GM04504 (cell line): ENCODE results near the gene TEX22.

Experiments used
- DNase-seq: peaks from one replicate; pipeline ENCODE4 v3.0.0-alpha.2; 2012; ENCODE audit warnings: low read depth

Gene TEX22

GRCh38 chr14:105439710-105440553, 41.6 kb downstream of the TEX22 start:
- DNase-seq, result no peak

- no peak for DNase-seq
Measured at GRCh38 chr14:105440554-105440900, 42.2 kb downstream of the TEX22 start.

GRCh38 chr14:105440992-105441391, 42.7 kb downstream of the TEX22 start:
- no peak for DNase-seq

GRCh38 chr14:105442125-105442524, 43.8 kb downstream of the TEX22 start:
- DNase-seq, result no peak

- no peak for DNase-seq
Measured at GRCh38 chr14:105442834-105443233, 44.5 kb downstream of the TEX22 start.

GRCh38 chr14:105444859-105445258, 46.5 kb downstream of the TEX22 start:
- no peak for DNase-seq

GRCh38 chr14:105445290-105445689, 47.0 kb downstream of the TEX22 start:
- no peak for DNase-seq

GRCh38 chr14:105445901-105446845, 47.8 kb downstream of the TEX22 start:
- no peak for DNase-seq

GRCh38 chr14:105446971-105447370, 48.6 kb downstream of the TEX22 start:
- no peak for DNase-seq

GRCh38 chr14:105447651-105448640, 49.6 kb downstream of the TEX22 start:
- no peak for DNase-seq

- peak; percentile 29 for DNase-seq
Measured at GRCh38 chr14:105448706-105449111, 50.4 kb downstream of the TEX22 start.

GRCh38 chr14:105449276-105450122, 51.2 kb downstream of the TEX22 start:
- DNase-seq, result no peak

GRCh38 chr14:105450123-105450505, 51.8 kb downstream of the TEX22 start:
- DNase-seq, result no peak

- DNase-seq, result no peak
Measured at GRCh38 chr14:105450864-105451720, 52.8 kb downstream of the TEX22 start.

GRCh38 chr14:105452963-105453362, 54.6 kb downstream of the TEX22 start:
- no peak for DNase-seq

- DNase-seq, result no peak
Measured at GRCh38 chr14:105453847-105454246, 55.5 kb downstream of the TEX22 start.

- DNase-seq, result no peak
Measured at GRCh38 chr14:105455086-105455640, 56.8 kb downstream of the TEX22 start.

GRCh38 chr14:105455766-105456660, 57.7 kb downstream of the TEX22 start:
- no peak for DNase-seq
